Muscle of arm (tissue), 12 donors: ENCODE data around the gene OLA1. TPM values are rescaled to one million over a fixed set of nuclear protein-coding genes. Genes with fewer than 3 reads are reported as not detected.

ENCODE experiments used
- DNase-seq: peaks from one replicate; pipeline ENCODE4 v3.0.0-alpha.2; 2013
- polyA plus RNA-seq, 12 donors: library from polyadenylated mRNA; unstranded; fragments of 120-200 nt; gene quantifications; one replicate each; pipeline ENCODE4 v1.2.1, GENCODE V29; 2013; ENCODE audit not compliant: insufficient read length in 12 of 12

The OLA1 gene
- polyA plus RNA-seq, 12 donors = 180 to 284 (median 252) TPM; not detected in 1

GRCh38 chr2:174181368-174181767 lies 67.0 kb downstream of the OLA1 start:
- no peak for DNase-seq

GRCh38 chr2:174180726-174181236 lies 67.6 kb downstream of the OLA1 start:
- no peak for DNase-seq

GRCh38 chr2:174180165-174180724 lies 68.1 kb downstream of the OLA1 start:
- DNase-seq = no peak

GRCh38 chr2:174177316-174177890 lies 70.9 kb downstream of the OLA1 start:
- DNase-seq = peak; percentile 14

GRCh38 chr2:174176898-174177297 lies 71.4 kb downstream of the OLA1 start:
- peak; percentile 4 for DNase-seq

- no peak for DNase-seq
Observed at GRCh38 chr2:174174741-174175140, 73.6 kb downstream of the OLA1 start.

GRCh38 chr2:174172802-174173355 lies 75.5 kb downstream of the OLA1 start:
- DNase-seq = no peak

GRCh38 chr2:174171686-174172445 lies 76.5 kb downstream of the OLA1 start:
- DNase-seq = no peak

GRCh38 chr2:174169372-174169771 lies 79.0 kb downstream of the OLA1 start:
- no peak for DNase-seq

- DNase-seq = no peak
Observed at GRCh38 chr2:174166261-174166660, 82.1 kb downstream of the OLA1 start.

GRCh38 chr2:174161490-174161889 lies 86.8 kb downstream of the OLA1 start:
- DNase-seq = no peak

- peak; percentile 10 for DNase-seq
Observed at GRCh38 chr2:174158003-174158402, 90.3 kb downstream of the OLA1 start.

GRCh38 chr2:174157053-174157452 lies 91.3 kb downstream of the OLA1 start:
- no peak for DNase-seq

GRCh38 chr2:174153757-174154680 lies 94.3 kb downstream of the OLA1 start:
- no peak for DNase-seq

GRCh38 chr2:174149530-174149929 lies 98.8 kb downstream of the OLA1 start:
- no peak for DNase-seq

- no peak for DNase-seq
Observed at GRCh38 chr2:174148833-174149232, 99.5 kb downstream of the OLA1 start.

- DNase-seq = no peak
Observed at GRCh38 chr2:174145827-174146226, 102.5 kb downstream of the OLA1 start.

GRCh38 chr2:174142290-174142689 lies 106.0 kb downstream of the OLA1 start:
- no peak for DNase-seq

- no peak for DNase-seq
Observed at GRCh38 chr2:174138161-174138560, 110.2 kb downstream of the OLA1 start.

- no peak for DNase-seq
Observed at GRCh38 chr2:174135981-174136380, 112.4 kb downstream of the OLA1 start.

GRCh38 chr2:174125090-174125489 lies 123.2 kb downstream of the OLA1 start:
- DNase-seq = no peak

GRCh38 chr2:174124181-174124580 lies 124.2 kb downstream of the OLA1 start:
- DNase-seq = no peak
